GM12878 (cell line): Measurements from ENCODE around the gene UHRF1. TPM values are rescaled to one million over a fixed set of nuclear protein-coding genes. Genes with fewer than 3 reads are reported as not detected.

ENCODE experiments used
- ATAC-seq: fragments of 200-7000 bp; cut with Tn5 transposase; 3 replicates; pipeline ENCODE4 v1.9.1; 2020; ENCODE audit warnings: mild to moderate bottlenecking, moderate library complexity
- BruUV-seq: library from RNA; stranded (reverse); fragments of 400-500 nt; replicated peaks from 2 replicates; lab custom pipeline; 2021; lab: Mats Ljungman, UMichigan
- CTCF ChIA-PET: fragments of 300-600 bp; sonication (Branson Sonifier 250); formaldehyde crosslinking; extraction: SDS; loops from one replicate; lab custom pipeline; 2021; ENCODE audit warnings: inconsistent platforms; lab: Yijun Ruan, JAX
- POLR2A ChIA-PET: fragments of 350-600 bp; formaldehyde crosslinking; extraction: SDS; loops from one replicate; lab custom pipeline; 2021; ENCODE audit warnings: inconsistent platforms; lab: Charles Lee
- RAD21 ChIA-PET: fragments of 300-600 bp; sonication (Branson Sonifier 250); formaldehyde crosslinking; loops from one replicate; lab custom pipeline; 2023; ENCODE audit warnings: antibody characterized with exemption; ENCODE audit not compliant: unreplicated experiment; lab: Charles Lee
- SMC1A ChIA-PET: fragments of 300-600 bp; sonication (Branson Sonifier 250); formaldehyde crosslinking; loops from one replicate; lab custom pipeline; 2023; ENCODE audit not compliant: unreplicated experiment, uncharacterized antibody; lab: Charles Lee
- DNase-seq: peaks from one replicate; pipeline ENCODE4 v3.0.0-alpha.2; 2011; ENCODE audit warnings: low read depth, low spot score
- FAIRE-seq: peaks from 3 replicates; lab custom pipeline; 2011; peaks lifted over from hg19 to GRCh38; lab: Jason Lieb, UNC
- H2AFZ ChIP-seq: 2 replicates; pipeline ENCODE4 v1.6.0; 2011; ENCODE audit warnings: low read depth, low read length, control low read depth; ENCODE audit not compliant: control insufficient read depth
- H3K27ac ChIP-seq: 2 replicates; pipeline ENCODE4 v1.5.1; 2011; ENCODE audit warnings: control low read depth; ENCODE audit not compliant: control insufficient read depth, insufficient read depth
- H3K27me3 ChIP-seq, 2 experiments: replicated peaks in 1 of 2; 2 replicates each; pipeline versions ENCODE4 v1.6.0 to v1.6.1; 2011; ENCODE audit warnings: low read length in 1 of 2; ENCODE audit not compliant: control insufficient read depth in 2 of 2, insufficient read depth in 2 of 2
- H3K36me3 ChIP-seq, 2 experiments: 2 replicates each; pipeline ENCODE4 v1.5.1; 2011; ENCODE audit warnings: low read length in 1 of 2; ENCODE audit not compliant: control insufficient read depth in 2 of 2, insufficient read depth in 2 of 2
- H3K4me1 ChIP-seq: 2 replicates; pipeline ENCODE4 v1.6.1; 2011; ENCODE audit warnings: mild to moderate bottlenecking, low read length, moderate library complexity, mixed read lengths; ENCODE audit not compliant: control insufficient read depth, insufficient read depth
- H3K4me2 ChIP-seq: 2 replicates; pipeline ENCODE4 v1.6.0; 2011; ENCODE audit warnings: control low read depth; ENCODE audit not compliant: control insufficient read depth, insufficient read depth
- H3K4me3 ChIP-seq: fragments of 200-600 bp; sonication (generic); 2 replicates; pipeline ENCODE4 v1.5.1; 2016
- H3K79me2 ChIP-seq: 2 replicates; pipeline ENCODE4 v1.6.0; 2011; ENCODE audit warnings: low read length; ENCODE audit not compliant: control insufficient read depth, insufficient read depth
- H3K9ac ChIP-seq: 2 replicates; pipeline ENCODE4 v1.8.0; 2011; ENCODE audit warnings: low read length, control low read depth, mixed read lengths; ENCODE audit not compliant: control insufficient read depth, insufficient read depth
- H3K9me3 ChIP-seq: replicated peaks from 3 replicates; pipeline ENCODE4 v1.5.1; 2011; ENCODE audit warnings: mild to moderate bottlenecking, low read length; ENCODE audit not compliant: control insufficient read depth, insufficient read depth
- H4K20me1 ChIP-seq: 2 replicates; pipeline ENCODE4 v1.6.0; 2011; ENCODE audit not compliant: control insufficient read depth, insufficient read depth
- CHD2 ChIP-seq: IDR thresholded peaks from 2 replicates; pipeline ENCODE4 v1.6.1; 2011; ENCODE audit warnings: low read depth, low read length, improper control_type of control experiment, borderline replicate concordance
- CREB1 ChIP-seq: IDR thresholded peaks from 2 replicates; pipeline ENCODE4 v1.6.1; 2012; ENCODE audit warnings: low read depth, mild to moderate bottlenecking, inconsistent platforms
- ESRRA ChIP-seq: IDR thresholded peaks from 2 replicates; pipeline ENCODE4 v1.6.1; 2012; ENCODE audit warnings: mild to moderate bottlenecking, low read length, improper control_type of control experiment
- KAT2A ChIP-seq: conservative IDR thresholded peaks from 2 replicates; pipeline ENCODE4 v1.6.1; 2011; ENCODE audit warnings: low read depth, low read length; ENCODE audit not compliant: control insufficient read depth
- MXI1 ChIP-seq: fragments of 150-350 bp; IDR thresholded peaks from 2 replicates; pipeline ENCODE4 v1.6.1; 2011; ENCODE audit warnings: low read depth, mild to moderate bottlenecking, inconsistent platforms, low read length, improper control_type of control experiment
- NRF1 ChIP-seq: conservative IDR thresholded peaks from 2 replicates; pipeline ENCODE4 v1.6.1; 2011; ENCODE audit warnings: mild to moderate bottlenecking, low read depth, low read length, improper control_type of control experiment
- SP1 ChIP-seq: IDR thresholded peaks from one replicate; pipeline ENCODE4 v1.6.1; 2011; ENCODE audit warnings: low read depth, low read length
- SPI1 ChIP-seq: IDR thresholded peaks from 2 replicates; pipeline ENCODE4 v1.6.1; 2011; ENCODE audit warnings: low read depth, mild to moderate bottlenecking, low read length, moderate library complexity, borderline replicate concordance; ENCODE audit not compliant: insufficient read depth
- SUPT20H ChIP-seq: IDR thresholded peaks from 2 replicates; pipeline ENCODE4 v1.6.1; 2011; ENCODE audit warnings: low read depth, mild to moderate bottlenecking, low read length, moderate library complexity, borderline replicate concordance; ENCODE audit not compliant: control insufficient read depth
- WGBS: methylation state at CpG from one replicate; pipeline ENCODE4 v1.1.6; 2016; ENCODE audit warnings: low lambda C conversion rate; ENCODE audit not compliant: insufficient replicate concordance, insufficient coverage; ENCODE audit errors: missing lambda C conversion rate; 5-methylcytosine and 5-hydroxymethylcytosine counted together
- in situ Hi-C: fragments of 300-500 bp; cut with MboI; formaldehyde crosslinking; loops from 9 replicates; pipeline ENCODE4 v1.14.3; 2018; ENCODE audit warnings: mixed read lengths
- intact Hi-C: fragments of 100-400 bp; cut with micrococcal nuclease; formaldehyde crosslinking; loops from one replicate; pipeline ENCODE4 v1.14.2; 2022; ENCODE audit not compliant: unreplicated experiment
- polyA plus RNA-seq, 11 experiments: library from polyadenylated mRNA; depleted of rRNA in 4 of 11; unstranded in 6 of 11; stranded (reverse) in 5 of 11; fragments of >200 nt; fragmentation: Nextera tagmentation in 4 of 11; fragmentation: Illumina TruSeq in 1 of 11; extraction: Ambion mirVana in 4 of 11; extraction: Trizol in 1 of 11; gene quantifications; 1 replicate in 1 of 11; 2 replicates in 10 of 11; pipeline versions ENCODE4 v1.2.1 to v1.2.3, GENCODE V29; 2011 to 2016; ENCODE audit warnings: inconsistent platforms in 2 of 11, missing spikeins in 2 of 11, low read depth in 1 of 11
- total RNA-seq, 4 experiments: library from RNA; depleted of rRNA in 3 of 4; stranded (reverse); fragments of >200 nt in 3 of 4; fragmentation: Illumina TruSeq in 1 of 4; extraction: Trizol in 1 of 4; gene quantifications; 2 replicates each; pipeline versions ENCODE4 v1.2.1 to v1.2.3, GENCODE V29; 2013 to 2021
- TF ChIP-seq, protein P1 (sequence below), 3 experiments: IDR thresholded peaks in 2 of 3; conservative IDR thresholded peaks in 1 of 3; 2 replicates each; pipeline ENCODE4 v1.5.1; 2011; ENCODE audit warnings: low read depth in 3 of 3, low read length in 3 of 3, mild to moderate bottlenecking in 3 of 3, control low read depth in 2 of 3, moderate library complexity in 2 of 3, inconsistent platforms in 1 of 3, mixed read lengths in 1 of 3; ENCODE audit not compliant: control insufficient read depth in 2 of 3, insufficient read depth in 1 of 3; ENCODE audit errors: extremely low read depth in 1 of 3
- TF ChIP-seq, protein P2 (sequence below): IDR thresholded peaks from 2 replicates; pipeline ENCODE4 v1.6.1; 2012; ENCODE audit warnings: mild to moderate bottlenecking, low read depth, low read length

UHRF1 gene
- total and polyA plus RNA-seq, 10 of the 15 experiments (the other 5 are each of a cell fraction or from before 2014, with no cell fraction given), result 13.0 to 109 (median 37.7) TPM

DNA sequence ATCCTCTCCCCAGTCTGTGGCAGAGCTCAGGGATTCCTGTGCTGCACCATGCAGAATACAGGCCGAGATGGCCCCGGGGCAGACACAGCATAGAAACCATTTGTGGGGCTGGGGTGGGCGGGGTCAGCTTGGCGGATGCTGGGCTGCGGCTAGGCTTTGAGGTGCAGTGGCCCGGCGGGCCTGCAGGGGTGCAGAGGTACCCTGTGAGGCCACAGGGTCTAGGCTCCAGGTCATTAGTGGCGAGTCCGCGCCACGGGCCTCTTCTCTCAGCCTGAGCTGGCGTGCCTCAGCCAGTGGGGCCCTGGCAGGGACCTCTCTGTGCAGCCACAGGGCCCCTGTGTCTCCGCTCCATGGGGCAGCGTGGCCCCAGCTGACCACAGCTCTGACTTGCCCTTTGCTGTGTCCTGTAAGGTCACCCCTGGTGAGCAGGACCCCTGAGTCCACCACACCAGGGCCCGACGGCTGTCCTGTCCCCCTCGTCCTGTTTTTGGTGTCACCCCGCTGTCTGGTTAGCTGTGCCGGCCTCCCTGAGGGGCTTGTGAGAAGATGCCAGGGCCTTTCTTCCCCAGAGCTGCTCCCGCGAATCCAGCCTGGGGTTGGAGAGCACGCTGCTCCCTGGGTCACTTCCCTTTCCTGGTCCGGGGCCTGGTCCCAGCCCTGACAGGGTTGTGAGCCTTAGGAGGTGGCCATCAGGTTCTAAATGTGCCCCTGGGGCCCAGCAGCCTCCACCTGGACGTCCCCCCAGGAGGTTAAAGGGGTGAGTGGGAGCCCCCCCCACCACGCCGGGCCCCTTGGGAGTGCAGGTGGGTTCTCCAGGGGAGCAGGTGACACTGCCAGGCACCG lies 71.8 kb downstream of the UHRF1 start:
- POLR2A ChIA-PET, result interaction anchor here (0.5 kb wide), 1 partner anchor 342 kb away, joined by 7 read pairs; no protein-coding TSS in a partner anchor
- Histone ChIP-seq H2AFZ (no peak overlapping the region), H3K9me3 (no peaks in the 10 kb centered on the region), H3K4me2 (no peak overlapping the region), H3K4me3 (no peak overlapping the region)
- DNase-seq, result no peak
- RAD21 ChIA-PET, result no interaction called here
- TF ChIP-seq SP1 (peak; percentile 11), SPI1 (no peak), CREB1 (no peak), NRF1 (no peak), ESRRA (no peak), KAT2A (no peak), CHD2 (no peak), SUPT20H (no peak), MXI1 (no peak)
- TF ChIP-seq, protein P1, sequence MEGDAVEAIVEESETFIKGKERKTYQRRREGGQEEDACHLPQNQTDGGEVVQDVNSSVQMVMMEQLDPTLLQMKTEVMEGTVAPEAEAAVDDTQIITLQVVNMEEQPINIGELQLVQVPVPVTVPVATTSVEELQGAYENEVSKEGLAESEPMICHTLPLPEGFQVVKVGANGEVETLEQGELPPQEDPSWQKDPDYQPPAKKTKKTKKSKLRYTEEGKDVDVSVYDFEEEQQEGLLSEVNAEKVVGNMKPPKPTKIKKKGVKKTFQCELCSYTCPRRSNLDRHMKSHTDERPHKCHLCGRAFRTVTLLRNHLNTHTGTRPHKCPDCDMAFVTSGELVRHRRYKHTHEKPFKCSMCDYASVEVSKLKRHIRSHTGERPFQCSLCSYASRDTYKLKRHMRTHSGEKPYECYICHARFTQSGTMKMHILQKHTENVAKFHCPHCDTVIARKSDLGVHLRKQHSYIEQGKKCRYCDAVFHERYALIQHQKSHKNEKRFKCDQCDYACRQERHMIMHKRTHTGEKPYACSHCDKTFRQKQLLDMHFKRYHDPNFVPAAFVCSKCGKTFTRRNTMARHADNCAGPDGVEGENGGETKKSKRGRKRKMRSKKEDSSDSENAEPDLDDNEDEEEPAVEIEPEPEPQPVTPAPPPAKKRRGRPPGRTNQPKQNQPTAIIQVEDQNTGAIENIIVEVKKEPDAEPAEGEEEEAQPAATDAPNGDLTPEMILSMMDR (IDR thresholded peaks at IDR 0.05 in 2 of 3, conservative IDR thresholded peaks at IDR 0.05 in 1 of 3; ENCODE audit: control insufficient read depth in 2 of 3, extremely low read depth in 1 of 3, insufficient read depth in 1 of 3, low read depth in 3 of 3, low read length in 3 of 3), result peak in 2 of 3 experiments; percentile 7 to 40; a peak in 1 of 6 replicates
- TF ChIP-seq, protein P2, sequence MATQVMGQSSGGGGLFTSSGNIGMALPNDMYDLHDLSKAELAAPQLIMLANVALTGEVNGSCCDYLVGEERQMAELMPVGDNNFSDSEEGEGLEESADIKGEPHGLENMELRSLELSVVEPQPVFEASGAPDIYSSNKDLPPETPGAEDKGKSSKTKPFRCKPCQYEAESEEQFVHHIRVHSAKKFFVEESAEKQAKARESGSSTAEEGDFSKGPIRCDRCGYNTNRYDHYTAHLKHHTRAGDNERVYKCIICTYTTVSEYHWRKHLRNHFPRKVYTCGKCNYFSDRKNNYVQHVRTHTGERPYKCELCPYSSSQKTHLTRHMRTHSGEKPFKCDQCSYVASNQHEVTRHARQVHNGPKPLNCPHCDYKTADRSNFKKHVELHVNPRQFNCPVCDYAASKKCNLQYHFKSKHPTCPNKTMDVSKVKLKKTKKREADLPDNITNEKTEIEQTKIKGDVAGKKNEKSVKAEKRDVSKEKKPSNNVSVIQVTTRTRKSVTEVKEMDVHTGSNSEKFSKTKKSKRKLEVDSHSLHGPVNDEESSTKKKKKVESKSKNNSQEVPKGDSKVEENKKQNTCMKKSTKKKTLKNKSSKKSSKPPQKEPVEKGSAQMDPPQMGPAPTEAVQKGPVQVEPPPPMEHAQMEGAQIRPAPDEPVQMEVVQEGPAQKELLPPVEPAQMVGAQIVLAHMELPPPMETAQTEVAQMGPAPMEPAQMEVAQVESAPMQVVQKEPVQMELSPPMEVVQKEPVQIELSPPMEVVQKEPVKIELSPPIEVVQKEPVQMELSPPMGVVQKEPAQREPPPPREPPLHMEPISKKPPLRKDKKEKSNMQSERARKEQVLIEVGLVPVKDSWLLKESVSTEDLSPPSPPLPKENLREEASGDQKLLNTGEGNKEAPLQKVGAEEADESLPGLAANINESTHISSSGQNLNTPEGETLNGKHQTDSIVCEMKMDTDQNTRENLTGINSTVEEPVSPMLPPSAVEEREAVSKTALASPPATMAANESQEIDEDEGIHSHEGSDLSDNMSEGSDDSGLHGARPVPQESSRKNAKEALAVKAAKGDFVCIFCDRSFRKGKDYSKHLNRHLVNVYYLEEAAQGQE, result no peak
- TF ChIP-seq, all 136 proteins: peak for 2
- WGBS, result 60% methylated on average over 24 of the region's 27 CpGs
- ChIA-PET CTCF (interaction anchor here (1.3 kb wide), 1 partner anchor 10 kb away, joined by 8 read pairs; no protein-coding TSS in a partner anchor), SMC1A (interaction anchor here (1.2 kb wide), 1 partner anchor 10 kb away, joined by 4 read pairs; no protein-coding TSS in a partner anchor)
- Histone ChIP-seq H3K27me3 (no peaks in the 10 kb centered on the region), H3K27ac (no peak overlapping the region), H3K4me1 (peaks cover 8% of the 10 kb centered on the region), H4K20me1 (peaks cover 11% of the 10 kb centered on the region), H3K9ac (no peak overlapping the region), H3K79me2 (peaks cover 49% of the 10 kb centered on the region), H3K36me3 (peaks cover 2 to 12% of the 10 kb centered on the region in 2 experiments; a peak in 2 of 4 replicates)
- ATAC-seq (peak; percentile 97), FAIRE-seq (no peak)
- intact Hi-C loops, result no loop called here
- in situ Hi-C loops, result no loop called here
- BruUV-seq, result no TSS peak
